GM23338 (cell line): Measurements from ENCODE around the gene ROGDI. TPM values are rescaled to one million over a fixed set of nuclear protein-coding genes. Genes with fewer than 3 reads are reported as not detected.

Experiments used
- ATAC-seq: fragments of 200-7000 bp; cut with Tn5 transposase; 3 replicates; pipeline ENCODE4 v1.9.1; 2020
- DNase-seq: peaks from one replicate; pipeline ENCODE4 v3.0.0-alpha.2; 2015; ENCODE audit warnings: low spot score
- H2AFZ ChIP-seq: fragments of 200-600 bp; sonication (generic); 2 replicates; pipeline ENCODE4 v1.8.0; 2016; ENCODE audit warnings: antibody characterized with exemption, mild to moderate bottlenecking, moderate library complexity
- H3F3A ChIP-seq: fragments of 200-600 bp; sonication (generic); replicated peaks from 2 replicates; pipeline ENCODE4 v1.8.0; 2017; ENCODE audit warnings: antibody characterized with exemption, mixed run types, low read depth
- H3K27ac ChIP-seq: fragments of 200-600 bp; sonication (generic); 2 replicates; pipeline ENCODE4 v1.6.1; 2016; ENCODE audit warnings: low read depth
- H3K27me3 ChIP-seq: fragments of 200-600 bp; sonication (generic); 2 replicates; pipeline ENCODE4 v1.8.0; 2016; ENCODE audit warnings: mild to moderate bottlenecking, mixed run types, moderate library complexity; ENCODE audit not compliant: insufficient read depth
- H3K36me3 ChIP-seq: fragments of 200-600 bp; sonication (generic); 2 replicates; pipeline ENCODE4 v1.8.0; 2016; ENCODE audit warnings: mild to moderate bottlenecking; ENCODE audit not compliant: insufficient read depth
- H3K4me1 ChIP-seq: fragments of 200-600 bp; sonication (generic); 2 replicates; pipeline ENCODE4 v1.8.0; 2016; ENCODE audit warnings: mild to moderate bottlenecking, moderate library complexity; ENCODE audit not compliant: insufficient read depth
- H3K4me2 ChIP-seq: fragments of 200-600 bp; sonication (generic); 2 replicates; pipeline ENCODE4 v1.7.1; 2017; ENCODE audit warnings: mixed run types
- H3K4me3 ChIP-seq: fragments of 200-600 bp; sonication (generic); 2 replicates; pipeline ENCODE4 v1.6.1; 2016; ENCODE audit warnings: mixed run types
- H3K79me2 ChIP-seq: fragments of 200-600 bp; sonication (generic); replicated peaks from 2 replicates; pipeline ENCODE4 v1.8.0; 2017; ENCODE audit warnings: mild to moderate bottlenecking; ENCODE audit not compliant: insufficient read depth
- H3K9me2 ChIP-seq: fragments of 200-600 bp; sonication (generic); 2 replicates; pipeline ENCODE4 v1.8.0; 2017; ENCODE audit not compliant: insufficient read depth
- H4K20me1 ChIP-seq: fragments of 200-600 bp; sonication (generic); replicated peaks from 2 replicates; pipeline ENCODE4 v1.8.0; 2017; ENCODE audit warnings: mild to moderate bottlenecking; ENCODE audit not compliant: insufficient read depth
- H3K27ac Mint-ChIP-seq: 2 replicates; pipeline ENCODE4 v1.8.0; 2020; ENCODE audit warnings: inconsistent platforms, mild to moderate bottlenecking, moderate library complexity, mixed read lengths
- H3K27me3 Mint-ChIP-seq: 3 replicates; pipeline ENCODE4 v1.8.0; 2022; ENCODE audit warnings: low read depth, mild to moderate bottlenecking, moderate library complexity, mixed read lengths, inconsistent platforms; ENCODE audit not compliant: insufficient read depth, poor library complexity
- H3K36me3 Mint-ChIP-seq: 3 replicates; pipeline ENCODE4 v1.8.0; 2021; ENCODE audit warnings: low read depth, mild to moderate bottlenecking, inconsistent platforms, moderate library complexity, mixed read lengths
- H3K4me1 Mint-ChIP-seq: 3 replicates; pipeline ENCODE4 v1.8.0; 2020; ENCODE audit warnings: mild to moderate bottlenecking, inconsistent platforms, mixed read lengths
- H3K4me3 Mint-ChIP-seq: 3 replicates; pipeline ENCODE4 v1.8.0; 2021; ENCODE audit warnings: moderate library complexity, mild to moderate bottlenecking, inconsistent platforms, mixed read lengths
- H3K9me3 Mint-ChIP-seq: 3 replicates; pipeline ENCODE4 v1.8.0; 2020; ENCODE audit warnings: moderate library complexity, mild to moderate bottlenecking, inconsistent platforms, mixed read lengths
- CREB1 ChIP-seq: fragments of 250-450 bp; sonication (Bioruptor Pico); IDR thresholded peaks from 2 replicates; pipeline ENCODE4 v1.5.0; 2020; ENCODE audit warnings: low read depth, mild to moderate bottlenecking, moderate library complexity
- CTCF ChIP-seq, 2 experiments: fragments of 200-600 bp in 1 of 2; sonication (generic) in 1 of 2; conservative IDR thresholded peaks; 2 replicates each; pipeline versions ENCODE4 v1.5.1 to v1.6.1; 2016 to 2017; ENCODE audit warnings: antibody characterized with exemption in 2 of 2, low read depth in 2 of 2, mild to moderate bottlenecking in 2 of 2, moderate library complexity in 1 of 2
- EZH2 ChIP-seq: fragments of 200-600 bp; sonication (generic); IDR thresholded peaks from one replicate; pipeline ENCODE4 v1.8.0; 2017; ENCODE audit warnings: antibody characterized with exemption, mild to moderate bottlenecking, low read depth; ENCODE audit not compliant: unreplicated experiment
- EZH2phosphoT487 ChIP-seq: fragments of 200-600 bp; sonication (generic); IDR thresholded peaks from one replicate; pipeline ENCODE4 v1.8.1; 2018; ENCODE audit warnings: antibody characterized with exemption; ENCODE audit not compliant: unreplicated experiment
- JUNB ChIP-seq: IDR thresholded peaks from one replicate; pipeline ENCODE4 v1.6.1; 2016; ENCODE audit warnings: antibody characterized with exemption; ENCODE audit not compliant: unreplicated experiment
- NANOG ChIP-seq: IDR thresholded peaks from 2 replicates; pipeline ENCODE4 v1.6.1; 2016; ENCODE audit warnings: antibody characterized with exemption, borderline replicate concordance
- POLR2AphosphoS5 ChIP-seq: IDR thresholded peaks from 2 replicates; pipeline ENCODE4 v1.6.1; 2016; ENCODE audit warnings: antibody characterized with exemption, low read depth
- REST ChIP-seq: IDR thresholded peaks from one replicate; pipeline ENCODE4 v1.6.1; 2018; ENCODE audit warnings: antibody characterized with exemption; ENCODE audit not compliant: unreplicated experiment
- STAT1 ChIP-seq: IDR thresholded peaks from one replicate; pipeline ENCODE4 v1.6.1; 2016; ENCODE audit warnings: antibody characterized with exemption; ENCODE audit not compliant: unreplicated experiment
- ZNF114 ChIP-seq: fragments of 250-450 bp; sonication (Bioruptor Pico); IDR thresholded peaks from 2 replicates; pipeline ENCODE4 v1.5.0; 2020; ENCODE audit warnings: mild to moderate bottlenecking, moderate library complexity
- ZNF331 ChIP-seq: fragments of 250-450 bp; sonication (Bioruptor Pico); IDR thresholded peaks from 2 replicates; pipeline ENCODE4 v1.5.0; 2020; ENCODE audit warnings: low read depth, mild to moderate bottlenecking, moderate library complexity
- ZNF462 ChIP-seq: fragments of 250-450 bp; sonication (Bioruptor Pico); IDR thresholded peaks from 2 replicates; pipeline ENCODE4 v1.5.0; 2020; ENCODE audit warnings: mild to moderate bottlenecking, moderate library complexity
- polyA plus RNA-seq: library from polyadenylated mRNA; unstranded; fragments of >200 nt; fragmentation: Nextera tagmentation; extraction: Ambion mirVana; gene quantifications from 2 replicates; pipeline ENCODE4 v1.2.1, GENCODE V29; 2016
- total RNA-seq: library from RNA; depleted of rRNA; stranded (reverse); fragments of >200 nt; shearing (Covaris generic); gene quantifications from 2 replicates; pipeline ENCODE4 v1.2.3, GENCODE V29; 2014
- TF ChIP-seq, protein P1 (sequence below): IDR thresholded peaks from 2 replicates; pipeline ENCODE4 v1.6.1; 2016; ENCODE audit warnings: antibody characterized with exemption

Gene ROGDI
- total and polyA plus RNA-seq, 2 experiments from 2014 or later = 30.3 to 38.8 TPM

- Histone ChIP-seq H3K4me2 (no peak overlapping the region), H4K20me1 (no peaks in the 10 kb centered on the region), H3K4me3 (no peak overlapping the region), H3K79me2 (peaks cover 17% of the 10 kb centered on the region), H2AFZ (no peak overlapping the region), H3K36me3 (peaks cover 10% of the 10 kb centered on the region; the same call in 1 of the 2 replicates), H3K27ac (no peak overlapping the region), H3K9me2 (no peaks in the 10 kb centered on the region), H3K27me3 (no peaks in the 10 kb centered on the region), H3K4me1 (peaks cover 13% of the 10 kb centered on the region), H3F3A (peaks cover 8% of the 10 kb centered on the region; the same call in 1 of the 2 replicates)
- peaks cover 58% of the 10 kb centered on the region for H3K36me3 Mint-ChIP-seq
- TF ChIP-seq EZH2phosphoT487 = no peak
- no peak for TF ChIP-seq REST
- no peak for TF ChIP-seq POLR2AphosphoS5
- TF ChIP-seq CTCF (conservative IDR thresholded peaks at IDR 0.05; ENCODE audit: low read depth in 2 of 2) = no peak
- no peak for TF ChIP-seq ZNF331
- no peak for TF ChIP-seq EZH2
- TF ChIP-seq NANOG = no peak
- TF ChIP-seq STAT1 = no peak
- TF ChIP-seq JUNB = no peak
- no peak for TF ChIP-seq ZNF462 (CRISPR knock-in tag)
- TF ChIP-seq ZNF114 (CRISPR knock-in tag) = no peak
- no peak for TF ChIP-seq CREB1 (CRISPR knock-in tag)
- TF ChIP-seq, protein P1, sequence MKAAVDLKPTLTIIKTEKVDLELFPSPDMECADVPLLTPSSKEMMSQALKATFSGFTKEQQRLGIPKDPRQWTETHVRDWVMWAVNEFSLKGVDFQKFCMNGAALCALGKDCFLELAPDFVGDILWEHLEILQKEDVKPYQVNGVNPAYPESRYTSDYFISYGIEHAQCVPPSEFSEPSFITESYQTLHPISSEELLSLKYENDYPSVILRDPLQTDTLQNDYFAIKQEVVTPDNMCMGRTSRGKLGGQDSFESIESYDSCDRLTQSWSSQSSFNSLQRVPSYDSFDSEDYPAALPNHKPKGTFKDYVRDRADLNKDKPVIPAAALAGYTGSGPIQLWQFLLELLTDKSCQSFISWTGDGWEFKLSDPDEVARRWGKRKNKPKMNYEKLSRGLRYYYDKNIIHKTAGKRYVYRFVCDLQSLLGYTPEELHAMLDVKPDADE = no peak
- peaks cover 16% of the 10 kb centered on the region for H3K4me1 Mint-ChIP-seq
- ATAC-seq (no peak), DNase-seq (no peak)
- H3K27me3 Mint-ChIP-seq = peaks cover 13% of the 10 kb centered on the region
- no peak overlapping the region for H3K27ac Mint-ChIP-seq
- no peaks in the 10 kb centered on the region; the same call in 2 of the 3 replicates for H3K9me3 Mint-ChIP-seq
- H3K4me3 Mint-ChIP-seq = no peak overlapping the region
These were observed 38.6 kb downstream of the ROGDI start for GRCh38 chr16:4763791-4764190.
